ENCODE measurements around the gene WDR27.
"Not testable (repeated sequence)": the region's sequence is repeated elsewhere in the genome, so short reads cannot be mapped to it uniquely, and the experiment has no call there.

WDR27 gene

GRCh38 chr6:169601129-169601528 is 100.7 kb downstream of the WDR27 start:
- DNase-seq (ENCODE audit: low read depth) = not testable (repeated sequence)

GRCh38 chr6:169592558-169592957 is 109.3 kb downstream of the WDR27 start:
- DNase-seq (ENCODE audit: low read depth) = no peak

GRCh38 chr6:169591616-169592015 is 110.2 kb downstream of the WDR27 start:
- no peak for DNase-seq (ENCODE audit: low read depth)

- DNase-seq (ENCODE audit: low read depth) = no peak
Measured at GRCh38 chr6:169590376-169590939, 111.4 kb downstream of the WDR27 start.

- no peak for DNase-seq (ENCODE audit: low read depth)
Measured at GRCh38 chr6:169589699-169590257, 112.1 kb downstream of the WDR27 start.

- DNase-seq (ENCODE audit: low read depth) = no peak
Measured at GRCh38 chr6:169589293-169589692, 112.5 kb downstream of the WDR27 start.

- DNase-seq (ENCODE audit: low read depth) = no peak
Measured at GRCh38 chr6:169587975-169588374, 113.9 kb downstream of the WDR27 start.

GRCh38 chr6:169583886-169584541 is 117.8 kb downstream of the WDR27 start:
- DNase-seq (ENCODE audit: low read depth) = no peak

- DNase-seq (ENCODE audit: low read depth) = no peak
Measured at GRCh38 chr6:169579407-169580111, 122.3 kb downstream of the WDR27 start.

- DNase-seq (ENCODE audit: low read depth) = no peak
Measured at GRCh38 chr6:169577974-169578373, 123.9 kb downstream of the WDR27 start.

GRCh38 chr6:169577236-169577635 is 124.6 kb downstream of the WDR27 start:
- DNase-seq (ENCODE audit: low read depth) = no peak

GRCh38 chr6:169575821-169576220 is 126.0 kb downstream of the WDR27 start:
- no peak for DNase-seq (ENCODE audit: low read depth)

- DNase-seq (ENCODE audit: low read depth) = no peak
Measured at GRCh38 chr6:169575365-169575764, 126.5 kb downstream of the WDR27 start.

- DNase-seq (ENCODE audit: low read depth) = no peak
Measured at GRCh38 chr6:169574420-169574819, 127.4 kb downstream of the WDR27 start.

- no peak for DNase-seq (ENCODE audit: low read depth)
Measured at GRCh38 chr6:169573883-169574282, 127.9 kb downstream of the WDR27 start.

- no peak for DNase-seq (ENCODE audit: low read depth)
Measured at GRCh38 chr6:169571123-169571962, 130.5 kb downstream of the WDR27 start.

GRCh38 chr6:169568314-169569087 is 133.3 kb downstream of the WDR27 start:
- no peak for DNase-seq (ENCODE audit: low read depth)

GRCh38 chr6:169567819-169568218 is 134.0 kb downstream of the WDR27 start:
- no peak for DNase-seq (ENCODE audit: low read depth)

GRCh38 chr6:169566961-169567750 is 134.7 kb downstream of the WDR27 start:
- no peak for DNase-seq (ENCODE audit: low read depth)

- DNase-seq (ENCODE audit: low read depth) = no peak
Measured at GRCh38 chr6:169566319-169566718, 135.5 kb downstream of the WDR27 start.
